ENCODE results near the gene RUNDC3A.
A peak's percentile ranks its signal among the peaks of the same experiment; 100 is the strongest.
"Not testable (repeated sequence)": the region's sequence is repeated elsewhere in the genome, so short reads cannot be mapped to it uniquely, and the experiment has no call there.

RUNDC3A gene

GRCh38 chr17:44321246-44322120, 13.1 kb downstream of the RUNDC3A start:
- no peak for DNase-seq

GRCh38 chr17:44322236-44322895, 14.0 kb downstream of the RUNDC3A start:
- DNase-seq = no peak

- peak; percentile 25 for DNase-seq
These were observed 15.1 kb downstream of the RUNDC3A start for GRCh38 chr17:44323359-44324091.

- DNase-seq = no peak
These were observed 15.7 kb downstream of the RUNDC3A start for GRCh38 chr17:44324092-44324570.

- peak; percentile 97 for DNase-seq
These were observed 16.3 kb downstream of the RUNDC3A start, which contains the start of gene SLC25A39 for GRCh38 chr17:44324571-44325275. TSS of gene SLC25A39 (minus strand) at chr17:44324823. CDS start at chr17:44323562, 1,261 bp downstream.

- peak; percentile 96 for DNase-seq
These were observed 18.6 kb downstream of the RUNDC3A start for GRCh38 chr17:44326861-44327444.

GRCh38 chr17:44327715-44328449, 19.5 kb downstream of the RUNDC3A start:
- DNase-seq = no peak

GRCh38 chr17:44329516-44329915, 21.1 kb downstream of the RUNDC3A start:
- DNase-seq = not testable (repeated sequence)

- not testable (repeated sequence) for DNase-seq
These were observed 21.9 kb downstream of the RUNDC3A start for GRCh38 chr17:44330263-44330662.

GRCh38 chr17:44331249-44331760, 22.9 kb downstream of the RUNDC3A start:
- DNase-seq = peak; percentile 87

- no peak for DNase-seq
These were observed 25.0 kb downstream of the RUNDC3A start for GRCh38 chr17:44333371-44333770.

- no peak for DNase-seq
These were observed 25.9 kb downstream of the RUNDC3A start for GRCh38 chr17:44334315-44334714.

GRCh38 chr17:44334727-44335126, 26.3 kb downstream of the RUNDC3A start:
- DNase-seq = no peak

- no peak for DNase-seq
These were observed 27.2 kb downstream of the RUNDC3A start for GRCh38 chr17:44335564-44335963.

GRCh38 chr17:44335968-44336367, 27.6 kb downstream of the RUNDC3A start:
- no peak for DNase-seq

GRCh38 chr17:44338702-44339101, 30.3 kb downstream of the RUNDC3A start:
- DNase-seq = no peak

- not testable (repeated sequence) for DNase-seq
These were observed 32.2 kb downstream of the RUNDC3A start for GRCh38 chr17:44340553-44340952.

GRCh38 chr17:44343510-44344209, 35.3 kb downstream of the RUNDC3A start:
- no peak for DNase-seq

GRCh38 chr17:44344939-44345453, 36.6 kb downstream of the RUNDC3A start, which contains the start of gene GRN:
TSS of gene GRN (plus strand) at chr17:44345302. CDS start at chr17:44349165, 3,863 bp downstream.
- peak; percentile 92 for DNase-seq

- DNase-seq = peak; percentile 50
These were observed 37.1 kb downstream of the RUNDC3A start for GRCh38 chr17:44345454-44346026.
